Stimulated activated naive CD8-positive, alpha-beta T cell treated with anti-CD3 and anti-CD28 coated beads, Interleukin-15, amount 100 ng/mL, for 72 hours (primary cell): Measurements from ENCODE around the gene LNX2.
A peak's percentile ranks its signal among the peaks of the same experiment; 100 is the strongest.

ENCODE experiments used
- ATAC-seq: fragments of 150-1000 bp; cut with Tn5 transposase; 2 replicates; pipeline ENCODE4 v1.10.0; 2021; ENCODE audit warnings: mild to moderate bottlenecking, moderate library complexity
- DNase-seq, 2 donors: peaks; one replicate each; pipeline ENCODE4 v3.0.0; 2021 to 2022
- H3K27ac Mint-ChIP-seq, 2 donors: one replicate each; pipeline ENCODE4 v1.8.0; 2022; ENCODE audit warnings: mild to moderate bottlenecking in 2 of 2, mixed read lengths in 2 of 2, moderate library complexity in 2 of 2
- H3K27me3 Mint-ChIP-seq: one replicate; pipeline ENCODE4 v1.8.0; 2022; ENCODE audit warnings: mixed read lengths
- H3K4me1 Mint-ChIP-seq: one replicate; pipeline ENCODE4 v1.8.0; 2022; ENCODE audit warnings: mild to moderate bottlenecking, mixed read lengths
- H3K4me3 Mint-ChIP-seq, 2 donors: one replicate each; pipeline ENCODE4 v1.8.0; 2022; ENCODE audit warnings: mild to moderate bottlenecking in 2 of 2, mixed read lengths in 2 of 2, moderate library complexity in 1 of 2
- H3K9me3 Mint-ChIP-seq, 2 donors: one replicate each; pipeline ENCODE4 v1.8.0; 2022; ENCODE audit warnings: mixed read lengths in 2 of 2

The LNX2 gene

DNA sequence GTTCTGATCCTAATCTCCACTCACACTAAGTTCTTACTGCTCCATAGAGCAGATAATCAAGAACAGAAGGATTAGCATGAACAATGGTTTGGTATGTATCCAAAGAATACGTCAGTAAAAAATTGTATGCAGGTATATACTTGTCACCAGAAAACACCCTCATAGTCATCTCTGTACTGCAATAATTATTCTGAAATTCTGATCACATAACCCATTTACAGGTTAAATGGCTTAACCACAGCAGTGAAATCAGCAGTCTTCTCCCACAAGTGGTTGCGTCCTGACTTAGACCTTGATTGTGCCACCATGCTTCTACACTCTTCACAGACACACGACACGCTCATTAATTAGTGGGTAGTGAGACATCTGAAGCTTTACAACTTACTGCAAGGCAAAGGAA is 50.9 kb downstream of the LNX2 start:
- H3K27me3 Mint-ChIP-seq, result no peaks in the 10 kb centered on the region
- H3K9me3 Mint-ChIP-seq, result no peaks in the 10 kb centered on the region
- DNase-seq (no peak), ATAC-seq (no peak)
- H3K4me3 Mint-ChIP-seq, result no peak overlapping the region
- peaks cover 21% of the 10 kb centered on the region for H3K4me1 Mint-ChIP-seq
- no peak overlapping the region for H3K27ac Mint-ChIP-seq

DNA sequence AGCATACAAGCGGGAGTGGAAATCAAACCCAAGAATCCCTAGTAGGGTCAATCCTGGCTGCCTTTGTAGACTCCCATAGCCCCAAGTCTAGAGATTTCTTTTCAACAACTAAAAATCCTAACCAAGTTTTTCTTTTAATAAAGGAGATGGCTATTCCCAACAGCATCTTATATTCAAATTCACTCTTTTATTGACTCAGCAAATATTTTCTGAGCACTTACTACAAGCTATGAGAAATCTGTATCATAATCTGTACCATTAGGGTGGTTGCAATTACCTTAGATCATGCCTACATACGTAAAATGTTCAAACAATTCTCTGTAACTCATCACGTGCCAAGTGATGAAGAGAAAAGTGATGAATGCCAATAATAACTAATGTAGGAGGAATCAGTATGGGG is 54.5 kb downstream of the LNX2 start:
- H3K27me3 Mint-ChIP-seq, result no peaks in the 10 kb centered on the region
- H3K4me1 Mint-ChIP-seq, result peaks cover 1% of the 10 kb centered on the region
- ATAC-seq (no peak), DNase-seq (no peak)
- no peak overlapping the region for H3K27ac Mint-ChIP-seq
- H3K9me3 Mint-ChIP-seq, result no peaks in the 10 kb centered on the region
- no peak overlapping the region for H3K4me3 Mint-ChIP-seq

GRCh38 chr13:27562457-27562856 is 57.9 kb downstream of the LNX2 start:
- ATAC-seq (no peak), DNase-seq (no peak)
- no peaks in the 10 kb centered on the region for H3K4me1 Mint-ChIP-seq
- no peaks in the 10 kb centered on the region for H3K9me3 Mint-ChIP-seq
- H3K4me3 Mint-ChIP-seq, result no peak overlapping the region
- no peak overlapping the region for H3K27ac Mint-ChIP-seq
- no peaks in the 10 kb centered on the region for H3K27me3 Mint-ChIP-seq

DNA sequence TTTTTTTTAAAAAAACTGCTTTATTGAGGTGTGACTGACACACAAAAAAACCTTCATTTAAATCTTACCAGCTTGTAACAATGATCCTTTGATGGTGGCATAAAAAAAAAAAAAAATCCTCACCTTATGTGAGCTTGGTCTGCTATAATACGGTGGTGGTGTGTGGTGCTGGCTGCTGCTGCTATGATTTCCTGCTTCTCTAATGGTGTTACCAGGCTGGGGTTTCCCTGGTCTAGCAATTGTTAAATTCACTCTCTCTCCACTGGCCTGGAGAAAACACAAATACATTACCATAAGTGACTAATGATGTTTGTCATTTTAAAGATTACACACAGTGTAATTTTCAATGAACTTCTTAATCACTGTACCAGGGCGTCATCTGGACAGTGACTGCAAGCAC is 60.6 kb downstream of the LNX2 start:
- no peaks in the 10 kb centered on the region for H3K9me3 Mint-ChIP-seq
- peak; percentile 46 for ATAC-seq
- no peak overlapping the region for H3K4me3 Mint-ChIP-seq
- H3K27me3 Mint-ChIP-seq, result no peaks in the 10 kb centered on the region
- no peak for DNase-seq
- H3K4me1 Mint-ChIP-seq, result no peaks in the 10 kb centered on the region
- H3K27ac Mint-ChIP-seq, result no peak overlapping the region

DNA sequence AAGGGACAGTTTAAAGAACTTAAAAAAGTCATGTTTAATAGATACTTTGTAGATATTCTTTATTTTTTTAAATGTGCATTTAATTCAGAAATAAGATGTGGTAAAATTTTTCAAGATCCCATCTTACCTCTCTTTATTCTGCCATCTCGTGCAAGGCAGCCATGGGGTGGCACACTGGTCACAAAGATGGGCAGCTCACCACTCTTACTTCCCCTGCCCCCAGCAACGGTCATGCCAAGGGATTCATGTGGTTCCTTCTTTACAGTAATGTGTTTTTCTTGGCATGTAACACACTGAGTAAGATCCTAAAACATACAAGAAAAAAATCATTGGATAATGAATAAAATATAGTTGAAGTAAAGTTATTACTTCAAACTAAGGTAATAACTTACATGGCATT is 64.2 kb downstream of the LNX2 start:
- Mint-ChIP-seq H3K9me3 (no peaks in the 10 kb centered on the region), H3K4me1 (no peaks in the 10 kb centered on the region), H3K27ac (no peak overlapping the region), H3K4me3 (no peak overlapping the region), H3K27me3 (no peaks in the 10 kb centered on the region)
- ATAC-seq (no peak), DNase-seq (no peak)

- Mint-ChIP-seq H3K27ac (no peak overlapping the region), H3K4me1 (no peaks in the 10 kb centered on the region), H3K27me3 (no peaks in the 10 kb centered on the region), H3K4me3 (no peak overlapping the region), H3K9me3 (no peaks in the 10 kb centered on the region)
- ATAC-seq (no peak), DNase-seq (no peak)
Observed at GRCh38 chr13:27551562-27551961, 68.8 kb downstream of the LNX2 start.

- no peak for DNase-seq
- H3K4me1 Mint-ChIP-seq, result no peaks in the 10 kb centered on the region
- H3K27ac Mint-ChIP-seq, result no peak overlapping the region
- ATAC-seq, result no peak
- H3K4me3 Mint-ChIP-seq, result no peak overlapping the region
- H3K27me3 Mint-ChIP-seq, result no peaks in the 10 kb centered on the region
- no peaks in the 10 kb centered on the region for H3K9me3 Mint-ChIP-seq
Observed at GRCh38 chr13:27549406-27549981, 70.8 kb downstream of the LNX2 start.

DNA sequence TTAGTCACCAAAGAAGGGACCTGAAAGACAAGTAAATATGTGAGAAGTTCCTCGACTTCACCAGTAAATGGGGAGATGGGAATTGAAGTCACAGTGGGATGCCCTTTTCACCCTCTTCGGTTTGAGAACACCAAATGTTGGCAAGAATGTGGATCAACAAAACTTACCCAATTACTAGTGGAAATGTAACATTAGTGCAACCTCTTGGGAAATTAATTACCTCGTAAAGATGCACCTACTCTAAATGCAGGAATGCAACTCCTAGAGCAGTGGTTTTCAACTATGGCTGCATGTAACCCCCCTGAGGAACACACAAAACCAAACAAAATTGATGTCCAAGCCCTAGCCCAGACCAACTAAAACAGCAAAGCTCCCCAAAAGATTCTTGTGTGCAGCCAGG is 78.1 kb downstream of the LNX2 start:
- no peak for ATAC-seq
- no peak for DNase-seq
- H3K9me3 Mint-ChIP-seq, result no peaks in the 10 kb centered on the region
- H3K27me3 Mint-ChIP-seq, result no peaks in the 10 kb centered on the region
- H3K27ac Mint-ChIP-seq, result no peak overlapping the region
- H3K4me1 Mint-ChIP-seq, result no peaks in the 10 kb centered on the region
- no peak overlapping the region for H3K4me3 Mint-ChIP-seq

- Mint-ChIP-seq H3K27me3 (no peaks in the 10 kb centered on the region), H3K27ac (no peak overlapping the region), H3K4me3 (no peak overlapping the region), H3K9me3 (no peaks in the 10 kb centered on the region), H3K4me1 (no peaks in the 10 kb centered on the region)
- DNase-seq, result no peak
- ATAC-seq, result no peak
Observed at GRCh38 chr13:27541386-27541785, 78.9 kb downstream of the LNX2 start.

GRCh38 chr13:27536361-27537101 is 83.8 kb downstream of the LNX2 start:
- no peak overlapping the region for H3K4me3 Mint-ChIP-seq
- peaks cover 8% of the 10 kb centered on the region for H3K4me1 Mint-ChIP-seq
- ATAC-seq (no peak), DNase-seq (no peak)
- H3K9me3 Mint-ChIP-seq, result no peaks in the 10 kb centered on the region
- H3K27ac Mint-ChIP-seq, result peak overlapping the region in 1 of 2 donors; percentile 49
- H3K27me3 Mint-ChIP-seq, result no peaks in the 10 kb centered on the region

DNA sequence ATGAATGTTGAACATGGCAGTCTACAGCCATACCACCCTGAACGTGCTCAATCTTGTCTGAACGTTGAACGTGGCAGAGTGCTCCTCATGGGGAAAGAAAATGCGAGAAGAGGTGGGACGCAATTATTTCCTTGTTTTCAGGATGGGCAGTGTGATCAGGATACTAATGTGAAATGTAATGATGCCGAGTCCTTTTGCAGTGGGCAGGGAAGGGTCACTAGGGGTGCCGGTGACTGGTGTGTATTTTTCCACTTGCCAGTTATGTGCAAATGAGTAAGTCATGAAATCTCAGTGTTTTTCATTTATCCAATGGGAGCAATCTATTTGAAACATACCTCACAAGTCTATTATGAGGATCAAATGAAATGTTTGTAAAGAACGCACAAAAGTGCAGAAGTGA is 84.8 kb downstream of the LNX2 start:
- H3K4me1 Mint-ChIP-seq, result peaks cover 8% of the 10 kb centered on the region
- H3K4me3 Mint-ChIP-seq, result no peak overlapping the region
- ATAC-seq (no peak), DNase-seq (no peak)
- H3K27me3 Mint-ChIP-seq, result peaks cover 8% of the 10 kb centered on the region
- H3K27ac Mint-ChIP-seq, result no peak overlapping the region
- H3K9me3 Mint-ChIP-seq, result no peaks in the 10 kb centered on the region

- Mint-ChIP-seq H3K4me3 (no peak overlapping the region), H3K9me3 (no peaks in the 10 kb centered on the region), H3K27me3 (peaks cover 8% of the 10 kb centered on the region), H3K4me1 (peaks cover 8% of the 10 kb centered on the region), H3K27ac (no peak overlapping the region)
- DNase-seq (no peak), ATAC-seq (no peak)
Observed at GRCh38 chr13:27534981-27535380, 85.3 kb downstream of the LNX2 start.

- no peak overlapping the region for H3K4me3 Mint-ChIP-seq
- H3K4me1 Mint-ChIP-seq, result peaks cover 8% of the 10 kb centered on the region
- H3K27ac Mint-ChIP-seq, result no peak overlapping the region
- H3K27me3 Mint-ChIP-seq, result peaks cover 8% of the 10 kb centered on the region
- H3K9me3 Mint-ChIP-seq, result no peaks in the 10 kb centered on the region
- DNase-seq (no peak), ATAC-seq (no peak)
Observed at GRCh38 chr13:27534108-27534980, 86.0 kb downstream of the LNX2 start.

GRCh38 chr13:27533155-27533643 is 87.1 kb downstream of the LNX2 start:
- Mint-ChIP-seq H3K27me3 (peaks cover 8% of the 10 kb centered on the region), H3K4me1 (peaks cover 8% of the 10 kb centered on the region), H3K9me3 (peaks cover 0 to 8% of the 10 kb centered on the region in 2 donors), H3K4me3 (peak overlapping the region; percentile 19 to 56), H3K27ac (peak overlapping the region in 1 of 2 donors; percentile 25)
- peak; percentile 76 for ATAC-seq
- DNase-seq, result peak; percentile 49 to 51

DNA sequence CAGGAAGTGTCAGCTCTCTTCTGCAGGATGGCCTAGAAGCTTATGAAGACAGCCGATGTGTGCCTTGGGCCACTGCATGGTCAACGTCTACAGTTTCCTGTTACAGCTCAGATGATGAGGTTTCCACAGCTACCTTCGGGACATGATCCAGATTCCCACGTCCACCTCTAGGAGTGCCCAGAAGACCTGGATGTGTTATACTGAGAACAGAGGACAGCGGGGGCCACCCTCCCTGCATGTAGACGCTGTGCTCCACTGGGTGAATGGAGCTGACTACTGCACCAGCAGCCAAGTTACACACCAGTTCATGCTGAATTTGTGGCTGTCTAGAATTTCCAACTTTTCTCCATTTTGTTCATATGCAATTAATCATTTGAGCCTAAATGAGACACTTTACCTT is 91.4 kb downstream of the LNX2 start:
- Mint-ChIP-seq H3K4me1 (peaks cover 8% of the 10 kb centered on the region), H3K9me3 (peaks cover 0 to 14% of the 10 kb centered on the region in 2 donors), H3K4me3 (no peak overlapping the region), H3K27ac (no peak overlapping the region), H3K27me3 (peaks cover 25% of the 10 kb centered on the region)
- ATAC-seq (no peak), DNase-seq (no peak)

- H3K27me3 Mint-ChIP-seq, result peaks cover 25% of the 10 kb centered on the region
- DNase-seq (no peak), ATAC-seq (no peak)
- peaks cover 9% of the 10 kb centered on the region for H3K4me1 Mint-ChIP-seq
- H3K4me3 Mint-ChIP-seq, result no peak overlapping the region
- peaks cover 0 to 14% of the 10 kb centered on the region in 2 donors for H3K9me3 Mint-ChIP-seq
- H3K27ac Mint-ChIP-seq, result no peak overlapping the region
Observed at GRCh38 chr13:27526516-27526915, 93.8 kb downstream of the LNX2 start.
